ENCODE measurements around the gene ADARB2. TPM values are rescaled to one million over a fixed set of nuclear protein-coding genes. Genes with fewer than 3 reads are reported as not detected.

The ADARB2 gene
- total and polyA plus RNA-seq, 4 donors: 0.55 to 0.70 (median 0.59) TPM; not detected in 1

GRCh38 chr10:1502451-1502850 lies 234.9 kb downstream of the ADARB2 start:
- Histone ChIP-seq H3K9ac (ENCODE audit: low read depth in 1 of 2, low read length in 2 of 2) (no peak overlapping the region), H3K4me1 (ENCODE audit: control insufficient read depth in 4 of 4, insufficient read depth in 4 of 4, low read length in 3 of 4) (no peaks in the 10 kb centered on the region), H3K27ac (ENCODE audit: low read depth in 1 of 2, low read length in 2 of 2) (no peak overlapping the region), H3K27me3 (ENCODE audit: control insufficient read depth in 4 of 4, insufficient read depth in 4 of 4, low read length in 3 of 4) (no peaks in the 10 kb centered on the region), H3K36me3 (ENCODE audit: control insufficient read depth in 4 of 4, insufficient read depth in 3 of 4, low read depth in 1 of 4, low read length in 3 of 4) (no peaks in the 10 kb centered on the region), H3K4me3 (ENCODE audit: low read depth in 1 of 3, low read length in 3 of 3) (no peak overlapping the region), H3K9me3 (ENCODE audit: control insufficient read depth in 4 of 4, low read length in 3 of 4) (peaks cover 0 to 2% (median under 1%) of the 10 kb centered on the region in 4 donors)
- TF ChIP-seq HNF4G (IDR thresholded peaks at IDR 0.05): no peak
- no peak for TF ChIP-seq GABPA (IDR thresholded peaks at IDR 0.05 in 1 of 2, conservative IDR thresholded peaks at IDR 0.05 in 1 of 2)
- TF ChIP-seq JUND (IDR thresholded peaks at IDR 0.05): no peak
- TF ChIP-seq REST (IDR thresholded peaks at IDR 0.05): no peak
- no peak for TF ChIP-seq EGR1 (IDR thresholded peaks at IDR 0.05; ENCODE audit: low read depth in 2 of 2)
- TF ChIP-seq FOXA2 (IDR thresholded peaks at IDR 0.05): no peak
- no peak for TF ChIP-seq TAF1 (conservative IDR thresholded peaks at IDR 0.05)
- TF ChIP-seq FOXA1 (IDR thresholded peaks at IDR 0.05): no peak
- no peak for TF ChIP-seq SP1 (IDR thresholded peaks at IDR 0.05)
- no peak for TF ChIP-seq CTCF (IDR thresholded peaks at IDR 0.05; ENCODE audit: low read depth, low read length, missing input control)
- TF ChIP-seq HNF4A (conservative IDR thresholded peaks at IDR 0.05): no peak
- 57% methylated on average over 5 of the region's 5 CpGs for WGBS
- DNase-seq (ENCODE audit: low spot score): no peak

GRCh38 chr10:1499359-1499957 lies 237.9 kb downstream of the ADARB2 start:
- WGBS: 88% methylated on average over 3 of the region's 3 CpGs
- Histone ChIP-seq H3K27ac (ENCODE audit: low read depth in 1 of 2, low read length in 2 of 2) (no peak overlapping the region), H3K27me3 (ENCODE audit: control insufficient read depth in 4 of 4, insufficient read depth in 4 of 4, low read length in 3 of 4) (no peaks in the 10 kb centered on the region), H3K36me3 (ENCODE audit: control insufficient read depth in 4 of 4, insufficient read depth in 3 of 4, low read depth in 1 of 4, low read length in 3 of 4) (no peaks in the 10 kb centered on the region), H3K9me3 (ENCODE audit: control insufficient read depth in 4 of 4, low read length in 3 of 4) (peaks cover 0 to 2% (median under 1%) of the 10 kb centered on the region in 4 donors), H3K9ac (ENCODE audit: low read depth in 1 of 2, low read length in 2 of 2) (no peak overlapping the region), H3K4me1 (ENCODE audit: control insufficient read depth in 4 of 4, insufficient read depth in 4 of 4, low read length in 3 of 4) (no peaks in the 10 kb centered on the region), H3K4me3 (ENCODE audit: low read depth in 1 of 3, low read length in 3 of 3) (no peak overlapping the region)
- TF ChIP-seq RAD21 (IDR thresholded peaks at IDR 0.05) (no peak), FOXA2 (IDR thresholded peaks at IDR 0.05) (no peak), ZBTB33 (IDR thresholded peaks at IDR 0.05) (no peak), REST (IDR thresholded peaks at IDR 0.05) (no peak), FOXA1 (IDR thresholded peaks at IDR 0.05) (no peak), CTCF (IDR thresholded peaks at IDR 0.05; ENCODE audit: low read depth, low read length, missing input control) (no peak), NR2F2 (IDR thresholded peaks at IDR 0.05) (no peak), YY1 (IDR thresholded peaks at IDR 0.05) (no peak), HNF4A (conservative IDR thresholded peaks at IDR 0.05) (no peak), HNF4G (IDR thresholded peaks at IDR 0.05) (no peak), ATF3 (IDR thresholded peaks at IDR 0.05) (no peak), RXRA (IDR thresholded peaks at IDR 0.05) (no peak), GABPA (IDR thresholded peaks at IDR 0.05 in 1 of 2, conservative IDR thresholded peaks at IDR 0.05 in 1 of 2) (no peak), EGR1 (IDR thresholded peaks at IDR 0.05; ENCODE audit: low read depth in 2 of 2) (no peak)
- DNase-seq (ENCODE audit: low spot score): no peak
